Ammon's horn (tissue), 1 donor: ENCODE data around the gene METTL25.

ENCODE experiments used
- DNase-seq: peaks from one replicate; pipeline ENCODE4 v3.0.0-alpha.2; 2016; ENCODE audit warnings: low spot score

The METTL25 gene

DNA sequence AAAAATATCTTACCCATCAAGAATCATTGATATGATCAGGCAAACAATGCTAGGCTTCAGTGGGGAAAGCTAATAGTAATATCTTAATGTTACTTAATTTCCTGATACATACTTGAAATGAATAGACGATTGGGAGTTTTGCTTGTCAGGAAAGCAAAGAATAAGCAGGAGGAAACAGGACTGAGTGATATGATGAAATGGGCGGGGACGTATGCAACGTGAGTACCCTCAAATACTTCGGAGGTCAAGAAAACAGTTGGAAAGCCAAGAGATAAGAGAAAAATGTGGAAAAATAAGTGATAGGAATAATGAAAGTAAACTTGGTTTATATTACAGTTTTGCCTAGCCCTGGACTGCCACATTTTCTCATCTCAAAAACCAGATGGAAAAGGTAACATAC is 49.2 kb downstream of the METTL25 start:
- no peak for DNase-seq

- DNase-seq: no peak
Measured at GRCh38 chr12:82408844-82409243, 50.5 kb downstream of the METTL25 start.

DNA sequence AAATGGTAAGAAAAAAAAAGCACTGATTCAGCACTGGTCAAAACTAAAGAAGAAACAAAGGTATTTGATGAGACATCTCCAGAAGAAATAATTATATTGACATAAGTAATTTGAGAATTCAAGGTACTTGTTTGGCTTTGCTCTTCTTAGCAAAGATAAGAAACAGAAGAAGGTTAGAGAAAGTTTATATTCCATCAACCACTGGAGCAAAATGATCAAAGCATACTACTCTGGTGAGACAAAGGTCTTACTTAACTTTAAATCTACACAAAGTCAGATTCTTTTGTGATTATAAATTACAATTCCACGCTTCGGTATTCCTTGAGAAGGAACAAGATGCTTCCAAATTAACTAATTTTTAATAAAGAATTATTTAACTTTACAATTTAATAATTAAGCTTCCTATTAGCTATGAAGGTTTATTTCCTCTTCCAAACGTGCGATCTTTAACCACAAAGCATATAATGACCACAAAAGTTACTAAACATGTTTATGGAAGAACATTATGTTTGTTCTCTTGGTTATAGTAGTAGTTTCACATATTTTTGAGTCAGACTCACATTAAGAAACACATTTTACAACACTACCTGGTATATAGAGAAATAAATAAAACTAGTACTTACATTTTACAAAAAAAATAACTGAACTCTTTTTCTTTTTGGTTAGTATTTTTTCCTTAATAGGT is 53.4 kb downstream of the METTL25 start:
- no peak for DNase-seq

DNA sequence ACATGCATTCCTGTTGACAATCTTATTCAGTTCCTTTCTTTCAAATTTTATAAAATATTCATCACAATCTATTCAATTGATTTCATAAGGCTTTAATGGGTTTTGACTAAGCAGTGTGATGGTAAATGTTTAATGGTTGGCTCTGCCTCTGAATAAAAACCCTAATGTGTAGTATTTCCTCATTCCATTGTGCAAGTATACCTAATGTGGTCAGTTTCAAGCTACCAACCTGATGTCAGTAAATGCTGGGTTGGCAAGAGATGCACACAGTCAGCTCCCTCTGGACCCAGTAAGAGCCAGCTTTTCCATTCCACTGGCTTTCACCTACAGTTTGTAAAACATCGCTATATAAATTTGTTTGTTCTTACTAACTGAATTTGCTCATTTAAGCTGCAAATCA is 53.9 kb downstream of the METTL25 start:
- no peak for DNase-seq

DNA sequence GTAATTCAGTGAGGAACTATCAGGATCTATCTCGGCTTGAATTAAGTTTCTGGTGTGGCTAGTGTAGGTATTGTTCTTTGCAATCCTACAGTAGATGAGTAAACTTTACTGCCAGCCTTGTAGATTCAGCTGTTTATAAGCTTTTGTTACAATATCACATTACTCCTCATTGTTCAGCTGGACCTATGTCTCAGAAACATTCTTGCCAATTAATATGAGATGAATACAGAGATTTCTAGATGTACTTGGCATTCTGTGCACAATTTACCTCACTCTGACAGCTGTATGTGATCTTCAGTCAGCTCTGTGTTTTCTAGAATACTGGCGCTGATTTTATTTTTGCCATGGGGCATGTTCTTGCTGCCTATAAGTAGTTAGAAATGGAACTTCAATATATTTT is 55.7 kb downstream of the METTL25 start:
- no peak for DNase-seq

GRCh38 chr12:82414926-82415325 is 56.6 kb downstream of the METTL25 start:
- DNase-seq: no peak

DNA sequence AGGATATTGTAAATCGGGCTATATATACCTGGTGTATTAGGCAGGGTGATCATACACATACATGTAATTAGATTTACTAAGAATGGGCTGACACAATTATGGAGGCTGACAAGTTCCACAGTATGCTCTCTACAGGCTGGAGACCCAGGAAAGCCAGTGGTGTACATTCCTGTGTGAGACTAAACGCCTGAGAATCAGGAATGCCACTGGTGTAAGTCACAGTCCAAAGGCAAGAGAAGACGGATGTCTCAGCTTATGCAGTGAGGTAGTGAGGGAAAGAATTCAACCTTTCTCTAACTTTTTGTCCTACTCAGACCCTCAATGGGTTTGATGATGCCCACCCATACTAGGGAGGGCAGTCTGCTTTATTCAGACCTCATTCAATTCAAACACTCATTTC is 57.1 kb downstream of the METTL25 start:
- no peak for DNase-seq

DNA sequence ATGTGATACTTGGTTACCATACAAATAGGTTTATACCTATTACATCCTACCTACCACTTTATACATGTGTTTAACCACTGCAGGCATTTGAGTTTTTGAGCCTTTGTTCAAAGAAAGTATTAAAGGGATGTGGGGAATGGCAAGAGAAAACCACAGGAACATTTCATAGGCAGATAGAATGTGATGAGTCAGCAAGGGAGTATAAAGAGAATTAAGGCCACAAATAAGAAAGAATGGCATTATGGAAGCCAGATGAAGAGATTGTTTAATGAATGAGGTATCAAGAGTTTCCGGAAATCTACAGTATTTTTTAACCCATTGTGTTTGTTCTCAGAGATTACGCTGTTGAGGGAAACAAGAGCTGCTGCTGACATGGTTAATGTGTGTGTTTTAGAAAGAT is 66.9 kb downstream of the METTL25 start:
- DNase-seq: no peak

GRCh38 chr12:82426081-82426480 is 67.8 kb downstream of the METTL25 start:
- DNase-seq: no peak

- DNase-seq: no peak
Measured at GRCh38 chr12:82426586-82426985, 68.3 kb downstream of the METTL25 start.

DNA sequence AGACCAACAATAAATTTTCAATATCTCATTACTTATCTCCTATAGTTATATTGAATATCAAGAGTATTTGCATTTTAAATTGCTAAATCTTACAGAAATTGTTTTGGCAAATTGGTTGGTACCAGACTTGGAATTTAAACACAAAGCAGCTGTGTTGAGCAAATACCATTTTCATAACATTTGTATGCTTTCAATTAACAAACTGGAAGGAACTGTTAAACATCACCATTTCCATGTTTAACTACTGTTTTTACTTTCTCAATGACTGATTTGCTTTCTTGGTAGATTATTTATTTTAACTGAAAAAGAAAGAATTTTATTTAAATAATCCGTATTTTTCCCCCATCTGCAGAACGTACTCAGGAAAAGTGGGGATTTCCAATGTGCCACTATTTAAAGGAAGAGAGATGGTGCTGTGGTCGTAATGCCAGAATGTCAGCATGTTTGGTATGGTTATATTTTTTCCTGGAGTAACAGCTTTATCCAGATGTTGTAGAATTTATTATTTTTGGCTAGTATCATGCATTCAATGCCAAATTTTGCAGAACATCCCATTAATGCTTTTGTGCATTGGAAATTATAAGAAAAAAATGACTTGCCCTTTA is 72.3 kb downstream of the METTL25 start:
- DNase-seq: no peak

DNA sequence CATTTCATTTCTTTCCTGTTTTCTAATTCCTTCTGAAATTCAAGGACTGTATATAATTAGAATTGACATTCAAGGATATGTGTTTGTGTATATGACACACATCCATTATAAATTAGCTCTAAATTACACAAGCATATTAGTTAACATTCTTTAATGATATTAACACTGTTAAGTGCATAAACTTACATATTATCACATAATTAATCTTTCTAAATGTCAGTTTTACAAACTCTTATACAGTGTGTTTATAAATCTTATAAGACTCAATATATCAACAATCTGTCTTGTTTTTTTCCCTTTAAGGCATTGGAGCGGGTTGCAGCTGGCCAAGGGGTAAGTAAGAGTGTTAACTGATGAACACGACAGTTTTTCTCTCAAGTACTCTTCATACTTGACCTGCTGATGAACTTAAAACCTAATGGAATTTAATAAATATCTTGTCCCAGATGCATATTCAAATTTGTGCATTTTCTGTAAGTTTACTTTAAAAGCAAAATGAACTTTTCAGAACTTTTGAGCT is 76.1 kb downstream of the METTL25 start:
- no peak for DNase-seq

DNA sequence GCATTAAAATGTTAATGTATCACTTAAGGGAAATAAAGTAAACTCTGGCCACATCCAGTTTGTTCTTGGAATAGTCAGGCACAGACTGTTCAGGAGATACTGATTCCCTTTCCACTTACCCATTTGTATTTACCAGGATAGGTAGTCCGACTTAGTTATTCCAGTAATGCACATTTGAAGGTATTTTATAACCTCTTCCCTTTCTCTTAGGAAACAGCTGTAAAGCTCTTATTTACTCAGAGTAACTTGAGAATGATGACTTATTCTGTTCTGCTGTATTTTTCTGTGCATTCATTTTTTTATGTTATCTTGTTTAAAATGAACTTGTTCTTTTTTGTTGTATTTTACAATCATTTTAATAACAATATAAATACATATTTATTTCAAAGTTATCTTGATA is 78.0 kb downstream of the METTL25 start:
- no peak for DNase-seq

DNA sequence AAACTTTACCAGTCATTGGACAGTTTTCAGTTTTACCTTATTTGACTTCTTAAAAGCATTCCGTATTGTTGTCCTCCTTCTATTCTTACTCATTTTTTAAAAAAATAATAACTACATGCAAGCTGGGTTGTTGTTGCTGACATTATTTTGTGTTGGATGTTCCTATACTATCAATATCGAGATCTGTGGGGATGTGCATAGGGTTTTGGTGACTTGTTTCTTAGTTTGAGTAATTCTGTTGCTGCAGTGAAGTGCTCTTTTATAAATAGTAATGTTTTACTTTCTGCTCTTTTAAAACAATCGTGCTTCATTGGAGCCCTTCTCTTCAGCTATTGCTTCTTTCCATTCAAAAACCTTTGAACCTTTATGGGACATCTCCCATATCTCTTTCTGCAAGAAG is 79.4 kb downstream of the METTL25 start:
- DNase-seq: no peak

- no peak for DNase-seq
Measured at GRCh38 chr12:82438356-82438755, 80.0 kb downstream of the METTL25 start.

- DNase-seq: no peak
Measured at GRCh38 chr12:82440885-82441284, 82.6 kb downstream of the METTL25 start.

- peak; percentile 5 for DNase-seq
Measured at GRCh38 chr12:82448911-82449578, 90.7 kb downstream of the METTL25 start.

GRCh38 chr12:82456633-82457032 is 98.3 kb downstream of the METTL25 start:
- DNase-seq: no peak

- DNase-seq: no peak
Measured at GRCh38 chr12:82458101-82458500, 99.8 kb downstream of the METTL25 start.

DNA sequence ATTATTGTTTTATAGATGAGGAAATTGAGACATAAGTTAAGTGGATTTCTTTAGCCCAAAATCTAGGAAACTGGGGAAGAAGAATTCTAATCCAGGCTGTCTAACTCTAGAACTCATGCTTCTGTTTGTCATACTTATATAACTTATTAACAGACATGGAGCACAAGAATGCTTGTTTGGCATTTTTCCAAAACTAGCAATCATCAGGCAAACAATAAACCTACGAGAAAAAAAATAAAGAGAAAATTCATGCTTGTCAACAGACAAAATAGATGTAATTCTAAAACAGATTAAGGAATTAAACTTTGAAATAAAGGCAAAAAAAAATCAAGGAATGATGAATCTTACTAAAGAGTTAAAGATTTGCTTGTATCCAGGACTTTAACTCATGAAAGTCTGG is 103.1 kb downstream of the METTL25 start:
- DNase-seq: no peak

- DNase-seq: no peak
Measured at GRCh38 chr12:82461836-82462235, 103.5 kb downstream of the METTL25 start.

DNA sequence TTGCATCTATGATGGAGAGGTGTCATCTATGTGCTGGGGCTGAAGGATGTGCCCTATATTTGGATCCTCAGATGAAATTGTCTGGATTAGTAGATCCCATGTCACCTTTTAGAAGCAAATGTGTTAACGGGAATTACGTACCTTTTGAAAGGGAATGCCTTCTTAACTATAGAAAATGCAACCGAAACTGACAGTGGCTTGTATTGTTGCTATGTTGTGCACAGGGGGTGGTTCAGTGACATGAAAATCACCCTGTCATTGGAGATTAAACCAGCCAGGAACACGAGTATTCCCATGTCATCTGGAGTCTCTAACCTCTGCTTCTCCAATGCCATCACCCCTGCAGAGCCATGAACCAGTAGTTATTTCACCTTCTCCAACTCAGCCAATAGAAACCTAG is 110.2 kb downstream of the METTL25 start:
- no peak for DNase-seq

- no peak for DNase-seq
Measured at GRCh38 chr12:82470906-82471512, 112.7 kb downstream of the METTL25 start.
